Measurements from ENCODE around the gene DCST1. TPM values are rescaled to one million over a fixed set of nuclear protein-coding genes. Genes with fewer than 3 reads are reported as not detected.
"Not testable (repeated sequence)": the region's sequence is repeated elsewhere in the genome, so short reads cannot be mapped to it uniquely, and the experiment has no call there.

DCST1 gene, protein sequence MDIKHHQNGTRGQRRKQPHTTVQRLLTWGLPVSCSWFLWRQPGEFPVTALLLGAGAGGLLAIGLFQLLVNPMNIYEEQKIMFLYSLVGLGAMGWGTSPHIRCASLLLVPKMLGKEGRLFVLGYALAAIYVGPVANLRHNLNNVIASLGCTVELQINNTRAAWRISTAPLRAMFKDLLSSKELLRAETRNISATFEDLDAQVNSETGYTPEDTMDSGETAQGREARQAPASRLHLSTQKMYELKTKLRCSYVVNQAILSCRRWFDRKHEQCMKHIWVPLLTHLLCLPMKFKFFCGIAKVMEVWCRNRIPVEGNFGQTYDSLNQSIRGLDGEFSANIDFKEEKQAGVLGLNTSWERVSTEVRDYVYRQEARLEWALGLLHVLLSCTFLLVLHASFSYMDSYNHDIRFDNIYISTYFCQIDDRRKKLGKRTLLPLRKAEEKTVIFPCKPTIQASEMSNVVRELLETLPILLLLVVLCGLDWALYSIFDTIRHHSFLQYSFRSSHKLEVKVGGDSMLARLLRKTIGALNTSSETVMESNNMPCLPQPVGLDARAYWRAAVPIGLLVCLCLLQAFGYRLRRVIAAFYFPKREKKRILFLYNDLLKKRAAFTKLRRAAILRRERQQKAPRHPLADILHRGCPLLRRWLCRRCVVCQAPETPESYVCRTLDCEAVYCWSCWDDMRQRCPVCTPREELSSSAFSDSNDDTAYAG
- not detected in 2 replicates for total RNA-seq

DNA sequence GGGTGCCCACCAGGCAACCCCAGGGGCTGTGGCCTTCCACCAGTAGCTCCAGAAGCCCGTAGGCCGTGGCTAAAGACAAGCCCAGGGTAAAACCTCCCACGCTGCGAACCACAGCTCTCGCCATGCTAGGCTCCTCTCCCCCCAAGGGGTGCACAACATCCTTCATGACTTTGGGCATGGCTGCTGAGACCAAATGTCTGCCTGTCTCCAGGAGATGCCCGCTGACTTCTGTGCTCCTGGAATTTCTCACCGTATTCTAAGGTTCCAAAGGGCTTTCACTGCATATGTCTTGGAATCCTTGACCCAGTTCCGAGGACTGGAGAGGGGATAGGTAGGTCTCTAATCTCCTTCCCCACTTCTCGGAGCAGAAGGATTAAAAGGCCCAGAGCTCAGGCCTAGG is at the start of gene DCST1, which contains the start of gene DCST2:
Gene DCST1, plus strand, starts transcription at position 301 of the 400 bp plus-strand sequence. CDS start 213 bp downstream, outside the sequence.
Gene DCST2, minus strand, starts transcription at position 258 of the 400 bp plus-strand sequence. Its CDS starts 80 bp downstream, at position 178.
- DNase-seq (ENCODE audit: low read depth) = no peak
- Histone ChIP-seq H3K4me3 (ENCODE audit: low read depth, low read length) (no peak within 1 kb of the TSS), H3K27me3 (ENCODE audit: control insufficient read depth, insufficient read depth, low read length) (no peaks in the 10 kb centered on the region), H3K36me3 (ENCODE audit: control insufficient read depth, insufficient read depth, low read length) (no peaks in the 10 kb centered on the region)
- TF ChIP-seq, protein P1, sequence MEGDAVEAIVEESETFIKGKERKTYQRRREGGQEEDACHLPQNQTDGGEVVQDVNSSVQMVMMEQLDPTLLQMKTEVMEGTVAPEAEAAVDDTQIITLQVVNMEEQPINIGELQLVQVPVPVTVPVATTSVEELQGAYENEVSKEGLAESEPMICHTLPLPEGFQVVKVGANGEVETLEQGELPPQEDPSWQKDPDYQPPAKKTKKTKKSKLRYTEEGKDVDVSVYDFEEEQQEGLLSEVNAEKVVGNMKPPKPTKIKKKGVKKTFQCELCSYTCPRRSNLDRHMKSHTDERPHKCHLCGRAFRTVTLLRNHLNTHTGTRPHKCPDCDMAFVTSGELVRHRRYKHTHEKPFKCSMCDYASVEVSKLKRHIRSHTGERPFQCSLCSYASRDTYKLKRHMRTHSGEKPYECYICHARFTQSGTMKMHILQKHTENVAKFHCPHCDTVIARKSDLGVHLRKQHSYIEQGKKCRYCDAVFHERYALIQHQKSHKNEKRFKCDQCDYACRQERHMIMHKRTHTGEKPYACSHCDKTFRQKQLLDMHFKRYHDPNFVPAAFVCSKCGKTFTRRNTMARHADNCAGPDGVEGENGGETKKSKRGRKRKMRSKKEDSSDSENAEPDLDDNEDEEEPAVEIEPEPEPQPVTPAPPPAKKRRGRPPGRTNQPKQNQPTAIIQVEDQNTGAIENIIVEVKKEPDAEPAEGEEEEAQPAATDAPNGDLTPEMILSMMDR (IDR thresholded peaks at IDR 0.05; ENCODE audit: insufficient read depth, low read length, poor library complexity, severe bottlenecking) = no peak

DNA sequence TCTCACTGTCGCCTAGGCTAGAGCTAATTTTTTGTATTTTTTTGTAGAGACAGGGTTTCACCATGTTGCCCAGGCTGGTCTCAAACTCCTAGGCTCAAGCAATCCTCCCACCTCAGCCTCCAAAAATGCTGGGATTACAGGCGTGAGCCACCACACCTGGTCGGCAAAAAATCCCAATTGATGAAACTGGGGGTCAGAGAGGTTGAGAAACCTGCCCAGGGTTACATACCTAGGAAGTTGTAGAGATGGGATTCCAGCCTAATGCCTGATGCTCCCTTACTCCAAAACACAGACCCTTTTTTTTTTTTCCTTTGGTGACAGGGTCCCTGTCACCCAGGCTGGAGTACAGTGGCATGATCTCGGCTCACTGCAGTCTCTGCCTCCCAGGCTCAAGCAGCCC is 46.9 kb upstream of the DCST1 start:
- H3K36me3 ChIP-seq (ENCODE audit: control insufficient read depth, insufficient read depth, low read length); DNase-seq (ENCODE audit: low read depth); H3K4me3 ChIP-seq (ENCODE audit: low read depth, low read length); H3K27me3 ChIP-seq (ENCODE audit: control insufficient read depth, insufficient read depth, low read length): not testable (repeated sequence)

DNA sequence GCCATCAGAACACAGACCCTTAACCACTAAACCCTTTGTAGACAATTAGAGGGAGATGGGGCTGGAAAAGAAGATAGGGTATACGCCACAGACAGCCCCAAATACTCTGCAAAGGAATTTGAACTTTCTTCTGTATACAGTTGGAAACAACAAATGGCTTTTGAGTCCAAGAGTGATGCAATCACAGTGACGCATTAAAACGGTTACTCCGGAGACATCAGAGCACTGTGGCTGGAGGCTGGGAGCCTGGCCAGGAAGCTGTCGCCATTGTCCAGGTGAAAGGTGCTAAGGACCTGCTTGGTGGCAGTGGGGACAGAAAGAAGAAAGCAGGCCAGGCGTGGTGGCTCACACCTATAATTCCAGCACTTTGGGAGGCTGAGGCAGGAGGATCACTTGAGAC is 46.3 kb upstream of the DCST1 start:
- TF ChIP-seq, protein P1 (IDR thresholded peaks at IDR 0.05; ENCODE audit: insufficient read depth, low read length, poor library complexity, severe bottlenecking) = no peak
- peaks cover 3% of the 10 kb centered on the region for H3K36me3 ChIP-seq (ENCODE audit: control insufficient read depth, insufficient read depth, low read length)
- no peak for DNase-seq (ENCODE audit: low read depth)
- H3K4me3 ChIP-seq (ENCODE audit: low read depth, low read length) = no peak overlapping the region
- H3K27me3 ChIP-seq (ENCODE audit: control insufficient read depth, insufficient read depth, low read length) = no peaks in the 10 kb centered on the region

DNA sequence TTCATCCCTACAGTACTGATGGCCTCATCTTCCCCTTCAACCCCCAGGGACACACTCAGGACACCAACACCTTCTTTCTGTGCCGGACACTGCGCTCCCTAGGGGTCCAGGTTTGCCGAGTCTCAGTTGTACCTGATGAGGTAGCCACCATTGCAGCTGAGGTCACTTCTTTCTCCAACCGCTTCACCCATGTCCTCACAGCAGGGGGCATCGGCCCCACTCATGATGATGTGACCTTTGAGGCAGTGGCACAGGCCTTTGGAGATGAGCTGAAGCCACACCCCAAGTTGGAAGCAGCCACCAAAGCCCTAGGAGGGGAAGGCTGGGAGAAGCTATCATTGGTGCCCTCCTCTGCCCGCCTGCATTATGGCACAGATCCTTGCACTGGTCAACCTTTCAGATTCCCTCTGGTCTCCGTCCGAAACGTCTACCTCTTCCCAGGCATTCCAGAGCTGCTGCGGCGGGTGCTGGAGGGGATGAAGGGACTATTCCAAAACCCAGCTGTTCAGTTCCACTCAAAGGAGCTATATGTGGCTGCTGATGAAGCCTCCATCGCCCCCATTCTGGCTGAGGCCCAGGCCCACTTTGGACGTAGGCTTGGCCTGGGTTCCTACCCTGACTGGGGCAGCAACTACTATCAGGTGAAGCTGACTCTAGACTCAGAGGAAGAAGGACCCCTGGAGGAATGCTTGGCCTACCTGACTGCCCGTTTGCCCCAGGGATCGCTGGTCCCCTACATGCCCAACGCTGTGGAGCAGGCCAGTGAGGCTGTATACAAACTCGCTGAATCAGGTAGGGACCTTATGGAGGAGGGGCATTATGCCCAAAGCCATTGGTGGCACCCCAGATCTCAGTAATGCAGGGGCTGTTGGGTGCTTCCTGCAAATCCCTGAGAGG is 45.3 kb upstream of the DCST1 start:
- TF ChIP-seq, protein P1 (IDR thresholded peaks at IDR 0.05; ENCODE audit: insufficient read depth, low read length, poor library complexity, severe bottlenecking) = no peak
- Histone ChIP-seq H3K27me3 (ENCODE audit: control insufficient read depth, insufficient read depth, low read length) (no peaks in the 10 kb centered on the region), H3K4me3 (ENCODE audit: low read depth, low read length) (no peak overlapping the region), H3K36me3 (ENCODE audit: control insufficient read depth, insufficient read depth, low read length) (peaks cover 3% of the 10 kb centered on the region)
- DNase-seq (ENCODE audit: low read depth) = no peak

DNA sequence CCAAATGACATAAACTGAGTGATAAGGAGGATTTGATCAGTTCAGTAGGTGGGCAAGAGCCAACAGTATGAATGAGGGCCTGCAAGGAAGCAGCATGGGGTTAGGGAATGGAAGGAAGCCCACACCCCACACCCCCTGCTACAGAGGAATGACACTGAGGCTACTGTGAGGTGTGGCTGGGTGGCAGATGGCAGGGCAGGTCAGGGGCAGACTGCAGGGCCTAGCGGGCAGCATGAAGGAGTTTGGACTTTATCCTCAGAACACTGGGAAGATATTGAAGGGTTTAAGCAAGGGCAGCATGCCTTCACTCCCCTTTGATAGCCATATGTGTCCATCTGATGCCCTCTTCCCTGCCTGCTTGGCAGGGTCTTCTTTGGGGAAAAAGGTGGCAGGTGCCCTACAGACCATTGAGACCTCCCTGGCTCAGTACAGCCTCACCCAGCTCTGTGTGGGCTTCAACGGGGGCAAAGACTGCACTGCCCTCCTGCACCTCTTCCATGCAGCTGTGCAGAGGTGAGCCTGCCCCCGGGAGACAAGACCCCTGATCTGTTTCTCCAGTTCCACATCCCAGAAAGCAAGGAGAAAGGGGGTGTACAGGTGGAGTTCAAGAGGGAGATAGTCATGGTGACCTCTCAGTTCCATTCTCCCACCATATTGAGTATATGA is 44.3 kb upstream of the DCST1 start:
- H3K27me3 ChIP-seq (ENCODE audit: control insufficient read depth, insufficient read depth, low read length) = no peaks in the 10 kb centered on the region
- no peak overlapping the region for H3K4me3 ChIP-seq (ENCODE audit: low read depth, low read length)
- TF ChIP-seq, protein P1 (IDR thresholded peaks at IDR 0.05; ENCODE audit: insufficient read depth, low read length, poor library complexity, severe bottlenecking) = no peak
- DNase-seq (ENCODE audit: low read depth) = no peak
- peaks cover 3% of the 10 kb centered on the region for H3K36me3 ChIP-seq (ENCODE audit: control insufficient read depth, insufficient read depth, low read length)
